ENCODE results near the gene CBX8.

DNA sequence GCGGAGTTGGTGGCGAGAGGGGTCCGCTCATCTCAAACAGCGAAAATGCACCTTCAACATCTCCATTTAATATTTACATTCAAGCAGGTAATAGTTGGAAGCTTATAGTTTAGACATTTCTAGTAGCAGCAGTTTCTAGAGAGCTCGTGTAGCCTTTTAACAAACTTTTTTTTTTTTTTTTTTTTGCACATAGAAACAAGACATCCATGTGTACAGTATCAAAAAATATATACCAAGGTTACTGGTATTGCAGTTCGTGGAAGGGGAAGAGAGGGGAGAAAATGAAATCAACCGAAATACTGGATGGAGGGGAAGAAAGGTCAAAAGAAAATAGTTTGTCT is 36.2 kb upstream of the CBX8 start:
- TF ChIP-seq, protein P1, sequence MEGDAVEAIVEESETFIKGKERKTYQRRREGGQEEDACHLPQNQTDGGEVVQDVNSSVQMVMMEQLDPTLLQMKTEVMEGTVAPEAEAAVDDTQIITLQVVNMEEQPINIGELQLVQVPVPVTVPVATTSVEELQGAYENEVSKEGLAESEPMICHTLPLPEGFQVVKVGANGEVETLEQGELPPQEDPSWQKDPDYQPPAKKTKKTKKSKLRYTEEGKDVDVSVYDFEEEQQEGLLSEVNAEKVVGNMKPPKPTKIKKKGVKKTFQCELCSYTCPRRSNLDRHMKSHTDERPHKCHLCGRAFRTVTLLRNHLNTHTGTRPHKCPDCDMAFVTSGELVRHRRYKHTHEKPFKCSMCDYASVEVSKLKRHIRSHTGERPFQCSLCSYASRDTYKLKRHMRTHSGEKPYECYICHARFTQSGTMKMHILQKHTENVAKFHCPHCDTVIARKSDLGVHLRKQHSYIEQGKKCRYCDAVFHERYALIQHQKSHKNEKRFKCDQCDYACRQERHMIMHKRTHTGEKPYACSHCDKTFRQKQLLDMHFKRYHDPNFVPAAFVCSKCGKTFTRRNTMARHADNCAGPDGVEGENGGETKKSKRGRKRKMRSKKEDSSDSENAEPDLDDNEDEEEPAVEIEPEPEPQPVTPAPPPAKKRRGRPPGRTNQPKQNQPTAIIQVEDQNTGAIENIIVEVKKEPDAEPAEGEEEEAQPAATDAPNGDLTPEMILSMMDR (IDR thresholded peaks at IDR 0.05) = no peak
- no peak for TF ChIP-seq POLR2A (IDR thresholded peaks at IDR 0.05)
